Motor neuron (in vitro differentiated cells): Measurements from ENCODE around the gene ANKMY1. TPM values are rescaled to one million over a fixed set of nuclear protein-coding genes. Genes with fewer than 3 reads are reported as not detected.

Experiments
- ATAC-seq, 8 experiments: fragments of 200-7000 bp; cut with Tn5 transposase; replicated peaks in 6 of 8; 2 replicates each; pipeline ENCODE4 v1.8.0; 2021; ENCODE audit warnings: mild to moderate bottlenecking in 8 of 8, moderate library complexity in 8 of 8
- H3K27ac ChIP-seq, 2 donors: fragments of 250-450 bp; sonication (Bioruptor Pico); 2 replicates each; pipeline ENCODE4 v1.9.0; 2021; ENCODE audit warnings: antibody characterized with exemption in 2 of 2, mild to moderate bottlenecking in 2 of 2, moderate library complexity in 1 of 2
- H3K4me1 ChIP-seq, 2 donors: fragments of 250-450 bp; sonication (Bioruptor Pico); replicated peaks in 1 of 2; 2 replicates each; pipeline ENCODE4 v1.6.1; 2021; ENCODE audit warnings: antibody characterized with exemption in 2 of 2, mild to moderate bottlenecking in 2 of 2, moderate library complexity in 1 of 2
- H3K4me3 ChIP-seq, 5 donors: fragments of 250-450 bp; sonication (Bioruptor Pico); 2 replicates each; pipeline ENCODE4 v1.9.0; 2021; ENCODE audit warnings: antibody characterized with exemption in 5 of 5, mild to moderate bottlenecking in 5 of 5, moderate library complexity in 4 of 5
- WGBS, 10 experiments: fragments of 450-650 bp; shearing (Covaris generic); methylation state at CpG; one replicate each; pipeline ENCODE4 v1.0.0; 2022; 5-methylcytosine and 5-hydroxymethylcytosine counted together
- in situ Hi-C, 9 experiments: fragments of 400-800 bp; cut with MboI; loops; one replicate each; pipeline ENCODE4 v1.15.0; 2021; ENCODE audit warnings: low sequenced_read_pairs in 9 of 9, low pct_unique_long_range_greater_than_20kb in 2 of 9; ENCODE audit not compliant: unreplicated experiment in 9 of 9
- total RNA-seq, 8 experiments: library from RNA; unstranded; fragments of 300-600 nt; gene quantifications; 2 replicates each; pipeline versions ENCODE4 v1.2.3 to v1.2.4, GENCODE V29; 2022

The ANKMY1 gene, protein sequence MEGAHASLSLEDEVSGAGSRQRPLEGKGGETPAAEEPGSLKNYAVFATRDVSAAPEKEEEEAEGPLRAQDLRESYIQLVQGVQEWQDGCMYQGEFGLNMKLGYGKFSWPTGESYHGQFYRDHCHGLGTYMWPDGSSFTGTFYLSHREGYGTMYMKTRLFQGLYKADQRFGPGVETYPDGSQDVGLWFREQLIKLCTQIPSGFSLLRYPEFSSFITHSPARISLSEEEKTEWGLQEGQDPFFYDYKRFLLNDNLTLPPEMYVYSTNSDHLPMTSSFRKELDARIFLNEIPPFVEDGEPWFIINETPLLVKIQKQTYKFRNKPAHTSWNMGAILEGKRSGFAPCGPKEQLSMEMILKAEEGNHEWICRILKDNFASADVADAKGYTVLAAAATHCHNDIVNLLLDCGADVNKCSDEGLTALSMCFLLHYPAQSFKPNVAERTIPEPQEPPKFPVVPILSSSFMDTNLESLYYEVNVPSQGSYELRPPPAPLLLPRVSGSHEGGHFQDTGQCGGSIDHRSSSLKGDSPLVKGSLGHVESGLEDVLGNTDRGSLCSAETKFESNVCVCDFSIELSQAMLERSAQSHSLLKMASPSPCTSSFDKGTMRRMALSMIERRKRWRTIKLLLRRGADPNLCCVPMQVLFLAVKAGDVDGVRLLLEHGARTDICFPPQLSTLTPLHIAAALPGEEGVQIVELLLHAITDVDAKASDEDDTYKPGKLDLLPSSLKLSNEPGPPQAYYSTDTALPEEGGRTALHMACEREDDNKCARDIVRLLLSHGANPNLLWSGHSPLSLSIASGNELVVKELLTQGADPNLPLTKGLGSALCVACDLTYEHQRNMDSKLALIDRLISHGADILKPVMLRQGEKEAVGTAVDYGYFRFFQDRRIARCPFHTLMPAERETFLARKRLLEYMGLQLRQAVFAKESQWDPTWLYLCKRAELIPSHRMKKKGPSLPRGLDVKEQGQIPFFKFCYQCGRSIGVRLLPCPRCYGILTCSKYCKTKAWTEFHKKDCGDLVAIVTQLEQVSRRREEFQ
- 10 to 100 TPM in 3 of 8 experiments, 1 to 10 TPM in 5; 4.9 to 27.3 (median 9.5) TPM for total RNA-seq

DNA sequence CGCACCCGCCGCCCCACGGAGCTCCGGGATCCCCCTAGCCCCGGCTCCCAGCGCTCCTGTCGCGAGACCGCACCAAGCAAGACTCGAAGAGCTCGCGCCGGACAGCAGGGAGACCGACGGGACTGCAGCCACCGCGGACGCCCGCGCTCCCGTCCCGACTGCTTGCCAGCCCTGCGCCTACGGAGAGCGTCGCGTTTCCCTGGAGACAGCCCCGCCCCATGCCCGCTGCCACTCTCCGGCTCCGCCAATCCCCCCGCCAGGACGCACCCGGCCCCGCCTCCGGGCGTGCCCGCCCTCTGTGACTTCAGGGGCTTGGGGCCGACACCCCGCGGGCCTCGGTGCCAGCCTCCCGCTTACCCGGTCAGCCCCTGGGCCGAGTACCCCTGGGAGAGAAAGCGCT lies at the start of gene ANKMY1:
Gene ANKMY1 (minus strand): TSS at position 181 of the 400 bp plus-strand sequence. CDS start 653 bp downstream, outside the sequence.
- WGBS, 10 experiments, result 3% methylated on average over 6 of the region's 47 CpGs; no CpG with 5 or more reads in 9 of the 10 experiments
- in situ Hi-C loops, result no loop called here
- Histone ChIP-seq H3K4me3 (peak within 1 kb of the TSS; percentile 28 to 52 (median 37)), H3K27ac (no peak within 1 kb of the TSS), H3K4me1 (peaks cover 16 to 22% of the 10 kb centered on the region in 2 donors)
- ATAC-seq, result peak; percentile 17 to 58 (median 40)

DNA sequence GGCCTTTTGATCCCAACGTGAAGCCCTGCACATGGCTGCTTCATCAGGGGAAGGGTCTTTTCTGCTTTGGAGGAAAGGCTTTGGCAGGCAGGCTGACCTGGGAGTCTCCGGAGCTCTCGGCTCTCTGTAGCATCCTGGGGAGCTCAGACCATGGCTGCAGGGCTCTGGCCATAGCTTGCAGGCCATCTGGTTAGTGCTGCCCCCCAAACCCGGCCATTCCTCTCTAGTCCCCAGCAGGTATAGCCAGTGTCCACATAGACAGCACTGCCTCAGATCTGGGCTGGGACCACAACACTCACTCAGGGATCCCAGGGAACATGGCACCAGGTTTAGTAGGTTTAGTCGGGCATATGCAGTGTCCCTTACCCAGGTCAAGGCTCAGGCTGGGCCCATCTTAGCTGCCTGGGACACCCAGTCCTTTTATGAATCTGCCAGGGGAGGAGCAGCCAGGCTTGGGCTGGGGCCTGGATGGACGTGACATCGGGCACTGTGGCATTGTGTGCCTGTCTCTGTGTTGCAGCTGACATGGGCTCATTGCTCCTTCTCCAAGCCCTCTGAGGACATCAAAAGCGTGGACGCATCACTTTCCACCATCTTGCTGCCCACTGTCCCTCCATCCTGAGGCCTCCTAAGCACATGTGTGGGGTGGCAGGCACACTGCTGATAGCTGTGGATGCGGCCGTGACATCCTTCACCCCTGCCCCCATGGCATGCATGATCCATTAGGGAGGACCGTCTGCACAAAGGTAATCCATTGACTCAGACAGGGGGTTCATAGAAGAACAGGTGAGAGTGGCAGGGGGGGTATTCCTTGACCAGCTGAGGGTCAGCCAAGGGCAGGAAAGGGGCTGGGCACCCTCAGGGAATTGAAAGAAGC lies 48.3 kb upstream of the ANKMY1 start:
- ATAC-seq, result no peak
- H3K4me3 ChIP-seq, result no peak overlapping the region
- in situ Hi-C loops, result no loop called here
- 50 to 90% (median 80%) methylated on average over 1 to 5 of the region's 12 CpGs; no CpG with 5 or more reads in 4 of the 10 experiments for WGBS, 10 experiments
- H3K4me1 ChIP-seq, result peaks cover 0 to 7% of the 10 kb centered on the region in 2 donors
- no peak overlapping the region for H3K27ac ChIP-seq

DNA sequence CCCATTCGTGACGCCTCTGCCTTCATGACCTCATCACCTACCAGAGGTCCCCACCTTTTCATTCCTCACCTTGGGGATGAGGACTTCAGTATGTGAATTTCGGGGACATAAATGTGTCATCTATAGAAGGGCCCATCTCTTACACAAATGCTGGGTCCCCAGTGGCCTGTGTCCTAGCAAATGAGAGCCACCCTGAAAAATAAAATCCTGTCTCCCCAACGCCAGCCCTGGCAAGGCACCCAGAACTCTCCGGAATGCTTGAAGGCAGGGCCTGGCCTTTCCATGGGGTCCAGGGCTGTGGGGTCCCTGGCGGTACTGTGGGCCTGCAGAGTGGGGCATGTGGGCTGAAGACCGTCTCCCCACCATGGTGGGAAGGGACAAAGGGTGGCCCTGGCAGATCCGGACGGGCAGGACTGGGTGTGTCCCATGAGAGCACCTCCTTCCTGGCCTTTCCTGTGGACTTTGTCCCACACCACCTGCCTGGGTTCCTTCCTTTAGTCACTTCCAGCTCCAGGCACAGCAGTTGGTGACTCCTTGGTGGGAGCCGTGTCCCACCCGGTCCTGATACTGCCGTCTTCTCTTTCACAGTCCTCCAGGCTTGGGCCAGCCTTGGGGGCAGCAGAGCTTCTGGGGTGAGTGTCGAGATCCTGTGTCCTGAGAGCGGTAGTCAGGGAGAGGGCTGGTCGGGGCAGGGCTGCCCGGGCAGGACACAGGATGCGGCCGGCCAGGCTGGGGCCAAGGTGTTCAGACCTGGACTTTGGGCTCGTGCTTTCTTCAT lies 47.3 kb upstream of the ANKMY1 start:
- in situ Hi-C loops, result no loop called here
- peak overlapping the region in 1 of 2 donors; percentile 48 for H3K27ac ChIP-seq
- H3K4me3 ChIP-seq, result no peak overlapping the region
- WGBS, 10 experiments, result 60 to 100% (median 93%) methylated on average over 1 to 13 of the region's 19 CpGs; no CpG with 5 or more reads in 2 of the 10 experiments
- peaks cover 0 to 7% of the 10 kb centered on the region in 2 donors for H3K4me1 ChIP-seq
- ATAC-seq, result no peak

DNA sequence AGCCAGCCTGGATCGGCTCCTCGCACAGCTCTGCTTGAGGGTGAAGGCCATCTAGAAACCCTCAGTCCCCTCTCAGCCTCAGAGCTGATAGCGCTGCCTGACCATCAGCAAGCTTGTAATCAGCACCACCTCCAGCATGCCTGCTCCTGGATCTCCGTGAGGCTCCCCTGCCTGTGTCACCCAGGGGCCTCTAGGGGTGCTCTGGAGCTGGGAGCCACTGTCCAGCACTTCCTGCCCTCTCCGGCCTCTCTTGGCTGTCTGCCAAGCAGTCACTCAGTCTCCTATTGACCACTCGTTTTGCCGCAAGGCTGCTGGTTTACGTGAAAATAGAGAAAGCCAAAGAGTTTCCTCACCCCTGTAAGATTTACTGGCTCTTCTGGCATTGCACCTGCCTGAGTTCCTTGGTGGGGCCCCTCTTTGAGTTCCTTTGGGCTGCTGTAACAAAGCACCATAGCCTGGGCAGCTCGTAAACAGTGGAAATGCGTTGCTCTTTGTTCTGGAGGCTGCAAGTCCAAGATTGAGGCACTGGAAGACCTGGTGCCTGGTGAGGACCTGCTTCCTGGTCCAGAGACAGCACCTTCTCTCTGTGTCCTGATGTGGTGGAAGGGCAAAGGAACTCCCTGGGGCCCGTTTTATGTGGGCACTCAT lies 46.6 kb upstream of the ANKMY1 start:
- Histone ChIP-seq H3K27ac (peak overlapping the region in 1 of 2 donors; percentile 48), H3K4me1 (peaks cover 0 to 7% of the 10 kb centered on the region in 2 donors), H3K4me3 (peak overlapping the region in 3 of 5 donors; percentile 5 to 16 (median 16))
- 0 to 80% (median 41%) methylated on average over 1 to 3 of the region's 11 CpGs; no CpG with 5 or more reads in 4 of the 10 experiments for WGBS, 10 experiments
- ATAC-seq, result peak; percentile 77 to 98 (median 90)
- in situ Hi-C loops, result no loop called here

DNA sequence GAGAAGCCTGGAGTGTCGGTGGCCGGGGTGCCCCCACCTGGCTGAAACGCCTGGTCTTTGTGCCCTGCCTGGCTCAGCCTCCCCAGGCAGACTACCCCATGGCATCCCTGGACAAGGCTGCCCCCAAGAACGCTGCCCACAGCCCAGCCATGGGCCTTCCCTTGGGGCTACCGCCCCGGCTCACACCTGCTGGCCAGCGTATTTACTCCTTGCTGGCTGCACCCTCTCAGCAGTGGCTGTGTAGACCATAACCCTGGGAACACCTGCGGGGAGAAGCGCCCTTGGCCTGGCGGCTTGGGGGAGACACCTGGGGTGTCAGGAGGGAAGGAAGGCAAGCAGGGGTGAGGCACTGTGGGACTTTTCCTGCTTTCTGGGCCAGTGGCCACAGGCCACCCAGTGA lies 46.1 kb upstream of the ANKMY1 start:
- ATAC-seq, result peak in 3 of 8 experiments; percentile 1 to 2 (median 1)
- Histone ChIP-seq H3K27ac (peak overlapping the region in 1 of 2 donors; percentile 2), H3K4me1 (peaks cover 0 to 7% of the 10 kb centered on the region in 2 donors), H3K4me3 (no peak overlapping the region)
- WGBS, 10 experiments, result 86 to 100% (median 88%) methylated on average over 1 to 5 of the region's 10 CpGs; no CpG with 5 or more reads in 7 of the 10 experiments
- in situ Hi-C loops, result no loop called here

DNA sequence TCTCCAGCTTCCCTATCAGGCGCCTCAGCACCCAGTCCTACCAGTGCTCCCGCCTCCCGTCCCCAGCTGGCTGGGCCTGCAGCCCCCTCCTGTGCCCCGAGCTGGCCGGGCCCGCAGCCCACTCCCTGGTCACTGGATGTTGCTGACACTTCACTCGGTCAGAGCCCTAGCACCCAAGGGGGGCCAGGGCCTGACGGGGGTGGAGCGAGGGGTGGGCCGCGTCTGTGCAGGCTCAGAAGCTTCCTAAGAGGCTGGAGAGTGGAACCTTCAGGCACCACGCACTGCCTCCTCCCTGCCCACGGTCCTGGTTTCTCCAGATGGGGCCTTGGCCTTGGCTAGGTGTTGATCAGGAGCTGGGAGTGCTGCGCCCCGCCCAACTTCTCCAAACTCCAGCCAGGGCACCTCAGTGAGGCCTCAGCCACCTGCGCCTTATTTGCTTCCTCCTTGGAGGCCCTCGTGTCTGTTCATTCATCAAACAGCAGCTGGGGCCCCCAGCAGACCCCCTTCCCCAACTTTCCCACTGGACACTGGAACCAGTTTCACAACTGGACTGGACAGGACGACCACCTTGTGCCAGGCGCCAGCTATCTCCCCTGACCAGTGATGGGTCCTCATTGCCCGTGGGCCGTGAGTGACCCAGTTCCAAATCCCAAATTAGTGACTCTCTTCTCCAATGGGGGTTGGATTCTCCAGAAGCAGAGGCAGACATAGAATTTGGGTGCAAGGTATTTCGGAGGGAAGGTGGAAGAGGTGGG lies 45.5 kb upstream of the ANKMY1 start:
- in situ Hi-C loops, result no loop called here
- H3K4me1 ChIP-seq, result peaks cover 0 to 7% of the 10 kb centered on the region in 2 donors
- H3K27ac ChIP-seq, result no peak overlapping the region
- 67 to 90% (median 90%) methylated on average over 2 to 4 of the region's 22 CpGs; no CpG with 5 or more reads in 7 of the 10 experiments for WGBS, 10 experiments
- no peak for ATAC-seq
- no peak overlapping the region for H3K4me3 ChIP-seq

DNA sequence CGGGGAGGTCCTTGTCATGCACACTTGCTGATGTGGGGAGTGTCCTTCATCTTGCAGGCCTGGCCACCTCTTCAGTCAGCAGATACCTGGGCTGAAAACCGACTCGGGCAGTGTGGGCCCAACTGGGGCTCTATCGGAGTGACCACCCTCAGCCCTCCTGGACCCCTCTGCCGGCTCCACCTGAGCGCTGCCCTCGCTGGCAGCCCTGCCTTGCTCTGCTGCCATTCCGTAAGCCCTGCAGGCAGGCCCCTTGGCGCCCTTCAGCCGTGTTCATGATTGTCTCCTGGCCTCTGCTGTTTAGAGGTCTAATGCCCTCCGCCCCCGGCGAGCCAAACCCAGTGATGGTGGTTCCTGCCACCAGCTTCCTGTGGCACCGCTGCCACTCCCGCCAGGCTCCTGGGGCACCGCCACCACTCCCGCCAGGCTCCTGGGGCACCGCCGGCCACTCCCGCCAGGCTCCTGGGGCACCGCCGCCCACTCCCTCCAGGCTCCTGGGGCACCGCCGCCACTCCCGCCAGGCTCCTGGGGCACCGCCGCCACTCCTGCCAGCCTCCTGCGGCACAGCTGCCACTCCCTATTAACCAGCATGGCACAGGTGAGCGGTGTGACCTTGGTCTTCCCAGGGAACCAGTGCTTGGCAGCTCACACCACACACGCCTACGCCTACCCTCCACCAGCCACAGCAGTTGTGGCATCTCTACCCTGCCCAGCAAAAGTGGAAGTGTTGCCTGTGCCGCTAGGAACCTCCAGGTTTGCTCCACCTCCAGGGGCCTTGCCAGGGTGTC lies 44.7 kb upstream of the ANKMY1 start:
- no peak overlapping the region for H3K4me3 ChIP-seq
- in situ Hi-C loops, result no loop called here
- no peak overlapping the region for H3K27ac ChIP-seq
- WGBS, 10 experiments, result 82 to 100% (median 87%) methylated on average over 1 to 5 of the region's 32 CpGs; no CpG with 5 or more reads in 6 of the 10 experiments
- H3K4me1 ChIP-seq, result peaks cover 0 to 7% of the 10 kb centered on the region in 2 donors
- ATAC-seq, result no peak

DNA sequence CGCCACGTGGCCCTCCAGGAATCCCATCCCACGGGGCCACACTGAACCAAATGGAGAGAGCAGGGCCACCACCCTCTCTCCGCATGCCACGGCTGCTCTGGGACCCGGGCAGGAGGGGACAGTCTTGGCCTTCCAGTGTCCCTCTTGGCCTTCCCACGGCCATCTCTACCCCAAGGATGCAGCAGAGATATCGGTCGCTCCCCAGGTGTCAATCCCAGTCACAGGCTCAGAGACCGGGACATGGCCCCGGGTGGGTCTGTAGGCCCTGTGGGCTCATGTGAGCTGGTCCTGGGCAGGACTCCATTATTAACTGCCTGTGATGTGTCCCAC lies 44.0 kb upstream of the ANKMY1 start:
- 80 to 100% (median 96%) methylated on average over 1 to 6 of the region's 11 CpGs; no CpG with 5 or more reads in 7 of the 10 experiments for WGBS, 10 experiments
- ATAC-seq, result no peak
- peaks cover 0 to 7% of the 10 kb centered on the region in 2 donors for H3K4me1 ChIP-seq
- H3K27ac ChIP-seq, result no peak overlapping the region
- no peak overlapping the region for H3K4me3 ChIP-seq
- in situ Hi-C loops, result no loop called here

DNA sequence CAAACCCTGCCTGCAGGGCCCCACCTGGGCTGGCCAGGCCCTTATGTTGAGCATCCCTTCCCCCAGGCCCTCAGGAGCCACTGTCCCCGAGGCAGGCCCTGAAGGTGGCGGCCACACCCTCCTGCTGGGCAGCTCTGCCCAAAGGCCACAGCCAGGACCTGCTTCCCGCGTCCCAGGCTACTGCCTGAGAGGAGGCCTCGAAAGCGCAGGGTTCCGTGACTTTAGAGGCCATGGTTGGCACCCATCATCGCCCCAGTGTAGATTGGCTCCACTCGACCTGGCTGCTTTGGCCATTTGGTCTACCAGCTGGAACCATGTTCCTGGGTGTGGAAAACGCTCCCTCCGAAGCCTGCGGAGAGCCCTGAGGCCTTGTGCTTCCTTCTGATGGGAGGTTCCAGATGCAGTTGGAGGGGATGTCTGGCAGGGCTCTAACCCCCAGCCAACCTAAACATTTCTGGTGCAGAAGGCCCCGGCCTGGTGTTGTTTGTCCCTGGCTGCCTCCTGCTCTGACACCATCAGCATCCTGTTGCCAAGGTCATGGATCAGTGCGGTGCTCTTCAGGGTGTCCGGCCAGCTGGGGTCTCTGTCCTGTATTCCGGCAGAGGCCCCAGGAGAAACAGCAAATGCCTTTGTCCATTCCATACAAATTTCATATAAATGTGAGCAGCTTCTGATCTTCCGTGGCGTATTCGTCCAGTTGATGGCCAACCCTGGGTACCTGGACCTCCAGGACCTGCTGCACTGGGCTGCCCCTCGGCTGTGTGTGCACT lies 43.5 kb upstream of the ANKMY1 start:
- 87 to 100% (median 96%) methylated on average over 3 to 9 of the region's 20 CpGs; no CpG with 5 or more reads in 2 of the 10 experiments for WGBS, 10 experiments
- no peak for ATAC-seq
- Histone ChIP-seq H3K4me1 (peaks cover 0 to 7% of the 10 kb centered on the region in 2 donors), H3K27ac (no peak overlapping the region), H3K4me3 (no peak overlapping the region)
- in situ Hi-C loops, result no loop called here
